T follicular helper cell (primary cell): ENCODE results near the gene DOK6.

Experiments
- DNase-seq: peaks from one replicate; pipeline ENCODE4 v3.0.0-alpha.2; 2020; ENCODE audit warnings: low read depth

Gene DOK6

GRCh38 chr18:69435000-69435399 lies 34.3 kb downstream of the DOK6 start:
- DNase-seq: no peak

GRCh38 chr18:69444221-69444620 lies 43.5 kb downstream of the DOK6 start:
- DNase-seq: no peak

- DNase-seq: no peak
Observed at GRCh38 chr18:69447886-69448285, 47.2 kb downstream of the DOK6 start.

- DNase-seq: no peak
Observed at GRCh38 chr18:69455125-69455524, 54.4 kb downstream of the DOK6 start.

- DNase-seq: peak; percentile 18
Observed at GRCh38 chr18:69469444-69469919, 68.8 kb downstream of the DOK6 start.

GRCh38 chr18:69480460-69480859 lies 79.8 kb downstream of the DOK6 start:
- DNase-seq: no peak

GRCh38 chr18:69483574-69483973 lies 82.9 kb downstream of the DOK6 start:
- DNase-seq: no peak

GRCh38 chr18:69484699-69485396 lies 84.2 kb downstream of the DOK6 start:
- no peak for DNase-seq

GRCh38 chr18:69487488-69488394 lies 87.1 kb downstream of the DOK6 start:
- no peak for DNase-seq

GRCh38 chr18:69490072-69490471 lies 89.4 kb downstream of the DOK6 start:
- no peak for DNase-seq

GRCh38 chr18:69490813-69491212 lies 90.1 kb downstream of the DOK6 start:
- DNase-seq: no peak

- no peak for DNase-seq
Observed at GRCh38 chr18:69491576-69491975, 90.9 kb downstream of the DOK6 start.

GRCh38 chr18:69492861-69493260 lies 92.2 kb downstream of the DOK6 start:
- DNase-seq: no peak

- DNase-seq: no peak
Observed at GRCh38 chr18:69494841-69495240, 94.2 kb downstream of the DOK6 start.

- no peak for DNase-seq
Observed at GRCh38 chr18:69495338-69495737, 94.7 kb downstream of the DOK6 start.

- no peak for DNase-seq
Observed at GRCh38 chr18:69495841-69496533, 95.3 kb downstream of the DOK6 start.

GRCh38 chr18:69518989-69519388 lies 118.3 kb downstream of the DOK6 start:
- no peak for DNase-seq

- DNase-seq: no peak
Observed at GRCh38 chr18:69523582-69523981, 122.9 kb downstream of the DOK6 start.

- no peak for DNase-seq
Observed at GRCh38 chr18:69528435-69528834, 127.7 kb downstream of the DOK6 start.

GRCh38 chr18:69529151-69529550 lies 128.5 kb downstream of the DOK6 start:
- DNase-seq: no peak

GRCh38 chr18:69531973-69532372 lies 131.3 kb downstream of the DOK6 start:
- no peak for DNase-seq

- no peak for DNase-seq
Observed at GRCh38 chr18:69537183-69537582, 136.5 kb downstream of the DOK6 start.

- DNase-seq: no peak
Observed at GRCh38 chr18:69538849-69539248, 138.2 kb downstream of the DOK6 start.
